GM13976 (cell line): ENCODE data around the gene PAXX.
A peak's percentile ranks its signal among the peaks of the same experiment; 100 is the strongest.

Source experiments
- DNase-seq: peaks from one replicate; pipeline ENCODE4 v3.0.0; 2012; ENCODE audit warnings: low spot score
- in situ Hi-C: fragments of 300-500 bp; cut with MboI; formaldehyde crosslinking; loops from one replicate; pipeline ENCODE4 v1.12.0; 2022; ENCODE audit warnings: low sequenced_read_pairs, mixed read lengths, inconsistent platforms; ENCODE audit not compliant: unreplicated experiment
- TF ChIP-seq, protein P1 (sequence below): IDR thresholded peaks from 2 replicates; pipeline ENCODE4 v1.5.1; 2012; ENCODE audit warnings: borderline replicate concordance, mild to moderate bottlenecking; ENCODE audit not compliant: insufficient read depth; ENCODE audit errors: extremely low read depth, missing control alignments, control extremely low read depth

The PAXX gene

DNA sequence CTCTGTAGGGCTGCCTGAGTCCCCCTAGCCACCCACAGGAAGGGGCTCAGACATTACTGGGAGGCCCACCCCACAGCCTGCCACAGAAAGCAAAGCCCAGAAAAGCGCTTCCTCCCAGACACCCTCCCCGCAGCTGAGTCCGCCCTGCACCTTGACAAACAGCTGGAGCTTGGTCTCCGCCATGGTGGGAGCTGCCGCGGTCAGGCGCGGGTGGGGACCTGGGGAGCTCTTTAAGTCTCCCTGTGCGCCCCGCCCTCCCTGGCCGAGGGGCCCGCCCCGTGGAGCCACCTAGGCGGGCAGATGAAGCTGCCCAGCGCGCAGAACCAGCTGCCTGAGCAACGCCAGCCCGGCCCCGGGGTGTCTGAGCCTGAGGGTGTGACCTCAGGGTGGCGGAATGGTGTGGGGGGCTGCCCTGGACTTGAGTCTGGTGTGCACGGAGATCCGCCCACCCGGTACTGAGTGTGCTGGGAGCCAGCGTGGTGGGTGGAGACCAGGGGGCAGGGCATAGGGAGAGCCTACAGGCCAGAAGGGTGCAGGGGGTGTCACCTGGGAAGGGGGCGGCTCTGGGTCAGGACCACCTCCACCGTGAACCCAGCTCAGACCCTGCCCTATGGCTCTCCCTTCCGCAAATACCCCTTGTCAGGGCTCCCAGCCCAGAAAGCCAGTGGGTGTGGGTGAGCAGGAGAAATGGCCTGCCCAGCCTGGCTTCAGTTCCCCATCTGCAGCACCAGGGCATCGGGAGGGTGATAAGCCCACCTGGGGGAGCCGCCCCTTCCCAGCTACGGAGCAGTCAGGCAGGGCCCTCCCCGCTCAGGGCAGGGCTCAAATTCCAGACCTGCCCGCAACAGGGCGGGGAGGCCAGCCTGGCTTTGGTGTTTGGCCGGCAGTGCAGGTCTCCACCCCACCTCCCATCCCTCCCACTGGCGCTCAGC, 4.4 kb downstream of the PAXX start, which contains the start of gene CLIC3:
Gene CLIC3, minus strand, starts transcription at position 208 of the 932 bp plus-strand sequence. Its CDS starts 25 bp downstream, at position 183.
- in situ Hi-C loops: no loop called here
- DNase-seq: no peak
- TF ChIP-seq, protein P1, sequence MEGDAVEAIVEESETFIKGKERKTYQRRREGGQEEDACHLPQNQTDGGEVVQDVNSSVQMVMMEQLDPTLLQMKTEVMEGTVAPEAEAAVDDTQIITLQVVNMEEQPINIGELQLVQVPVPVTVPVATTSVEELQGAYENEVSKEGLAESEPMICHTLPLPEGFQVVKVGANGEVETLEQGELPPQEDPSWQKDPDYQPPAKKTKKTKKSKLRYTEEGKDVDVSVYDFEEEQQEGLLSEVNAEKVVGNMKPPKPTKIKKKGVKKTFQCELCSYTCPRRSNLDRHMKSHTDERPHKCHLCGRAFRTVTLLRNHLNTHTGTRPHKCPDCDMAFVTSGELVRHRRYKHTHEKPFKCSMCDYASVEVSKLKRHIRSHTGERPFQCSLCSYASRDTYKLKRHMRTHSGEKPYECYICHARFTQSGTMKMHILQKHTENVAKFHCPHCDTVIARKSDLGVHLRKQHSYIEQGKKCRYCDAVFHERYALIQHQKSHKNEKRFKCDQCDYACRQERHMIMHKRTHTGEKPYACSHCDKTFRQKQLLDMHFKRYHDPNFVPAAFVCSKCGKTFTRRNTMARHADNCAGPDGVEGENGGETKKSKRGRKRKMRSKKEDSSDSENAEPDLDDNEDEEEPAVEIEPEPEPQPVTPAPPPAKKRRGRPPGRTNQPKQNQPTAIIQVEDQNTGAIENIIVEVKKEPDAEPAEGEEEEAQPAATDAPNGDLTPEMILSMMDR: no peak

DNA sequence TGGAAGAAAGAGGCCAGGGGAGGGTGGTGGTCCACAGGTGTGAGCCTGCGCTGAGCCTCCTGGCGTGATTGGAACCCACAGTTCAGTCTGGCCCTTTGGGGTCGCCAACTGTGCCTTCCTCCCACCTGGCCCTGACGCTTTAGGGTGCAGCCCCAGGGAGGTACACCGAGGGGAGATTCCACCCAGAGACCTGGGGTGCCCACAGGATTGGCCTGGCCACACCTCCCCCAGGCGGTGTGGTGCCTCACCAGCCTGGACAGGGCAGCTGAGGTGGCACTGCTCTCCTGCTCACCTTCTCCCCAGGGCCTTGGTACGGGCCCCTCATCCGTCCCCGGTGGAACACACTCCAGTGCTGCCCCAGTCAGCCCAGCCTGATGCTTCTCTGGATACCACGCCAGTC, 5.1 kb downstream of the PAXX start:
- DNase-seq: no peak
- in situ Hi-C loops: no loop called here
- TF ChIP-seq, protein P1: no peak

DNA sequence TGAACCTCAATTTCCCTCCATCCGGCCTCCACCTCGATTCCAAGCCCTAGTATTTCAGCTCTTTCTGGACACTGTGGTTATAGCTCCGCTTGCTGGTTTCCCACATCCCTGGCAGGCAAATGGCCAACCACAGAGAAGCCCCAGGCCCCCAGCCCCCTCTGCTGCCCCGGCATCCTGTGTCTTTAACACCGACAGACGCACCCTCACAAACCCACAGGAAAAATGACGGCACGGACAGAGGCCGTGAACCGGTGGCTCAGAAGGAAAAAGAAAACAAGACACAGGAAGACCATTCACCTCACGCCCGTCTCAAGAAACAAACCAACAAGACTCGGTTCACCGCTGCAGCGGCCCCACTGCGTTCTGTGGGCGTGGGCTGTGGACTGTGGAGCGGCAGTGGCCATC, 5.6 kb downstream of the PAXX start:
- DNase-seq: no peak
- in situ Hi-C loops: no loop called here
- TF ChIP-seq, protein P1: no peak

DNA sequence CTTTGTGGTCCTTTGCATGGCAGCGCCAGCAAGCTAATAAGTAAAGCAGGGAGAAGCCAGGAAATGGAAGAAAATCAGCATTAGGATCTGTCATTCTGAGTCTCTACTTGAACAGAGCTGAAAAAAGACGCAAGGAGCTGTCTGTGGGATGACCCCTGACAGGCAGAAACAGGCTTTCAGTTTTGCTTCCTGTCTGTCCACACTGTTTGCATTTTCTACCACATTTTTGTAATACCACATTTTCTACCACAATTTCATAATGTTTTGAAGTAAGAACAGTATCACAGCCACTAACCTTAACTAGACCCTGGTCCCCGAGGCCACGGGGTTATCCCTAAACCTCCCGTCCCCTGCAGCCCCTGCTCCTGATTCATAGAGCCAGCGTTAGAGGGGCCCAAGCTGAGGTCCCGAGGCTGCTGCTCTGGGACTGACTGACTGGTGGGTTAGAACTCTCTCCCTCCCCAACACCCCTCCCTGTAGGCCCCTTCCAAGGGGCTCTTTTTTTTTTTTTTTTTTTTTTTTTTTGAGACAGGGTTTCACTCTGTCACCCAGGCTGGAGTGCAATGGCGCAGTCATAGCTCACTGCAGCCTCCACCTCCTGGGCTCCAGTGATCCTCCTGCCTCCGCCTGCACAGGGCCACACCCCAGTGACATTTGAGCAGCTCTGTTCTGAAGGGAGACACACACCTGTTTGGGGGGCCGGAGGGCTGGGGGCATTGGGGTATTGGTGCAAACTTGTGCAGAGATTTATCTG, 8.1 kb downstream of the PAXX start:
- in situ Hi-C loops: no loop called here
- TF ChIP-seq, protein P1: no peak
- DNase-seq: peak; percentile 86

DNA sequence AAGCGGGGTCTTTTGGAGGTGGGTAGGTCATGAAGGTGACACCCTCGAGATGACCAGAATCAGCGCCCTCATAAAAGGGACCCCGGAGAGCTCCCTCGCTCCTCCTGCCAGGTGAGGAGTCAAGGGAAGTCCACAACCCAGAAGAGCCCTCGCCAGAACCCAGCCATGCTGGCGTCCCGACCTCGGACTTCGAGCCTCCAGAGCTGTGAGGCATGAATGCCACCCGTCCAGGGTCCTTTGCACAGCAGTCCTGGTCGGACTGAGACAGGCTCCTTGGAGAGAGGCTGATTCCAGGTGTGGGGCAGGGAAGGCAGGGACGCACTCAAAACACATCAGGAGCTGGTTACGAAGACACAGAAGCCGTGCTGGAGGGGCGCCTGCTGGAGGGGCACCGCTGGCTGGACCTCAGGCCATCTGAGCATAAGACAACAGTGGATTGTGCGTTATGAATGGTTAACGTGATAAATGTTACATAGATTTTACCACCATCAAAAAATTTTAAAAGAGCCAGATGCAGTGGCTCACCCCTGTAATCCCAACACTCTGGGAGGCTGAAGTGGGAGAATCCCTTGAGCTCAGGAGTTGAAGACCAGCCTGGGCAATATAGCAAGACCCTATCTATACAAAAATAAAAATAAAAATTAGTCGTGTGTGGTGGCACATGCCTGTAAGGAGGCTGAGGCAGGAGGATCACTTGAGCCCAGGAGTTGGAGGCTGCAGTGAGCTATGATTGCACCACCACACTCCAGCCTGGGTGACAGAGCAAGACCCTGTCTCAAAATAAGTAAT, 9.8 kb downstream of the PAXX start:
- in situ Hi-C loops: no loop called here
- TF ChIP-seq, protein P1: no peak
- DNase-seq: no peak

DNA sequence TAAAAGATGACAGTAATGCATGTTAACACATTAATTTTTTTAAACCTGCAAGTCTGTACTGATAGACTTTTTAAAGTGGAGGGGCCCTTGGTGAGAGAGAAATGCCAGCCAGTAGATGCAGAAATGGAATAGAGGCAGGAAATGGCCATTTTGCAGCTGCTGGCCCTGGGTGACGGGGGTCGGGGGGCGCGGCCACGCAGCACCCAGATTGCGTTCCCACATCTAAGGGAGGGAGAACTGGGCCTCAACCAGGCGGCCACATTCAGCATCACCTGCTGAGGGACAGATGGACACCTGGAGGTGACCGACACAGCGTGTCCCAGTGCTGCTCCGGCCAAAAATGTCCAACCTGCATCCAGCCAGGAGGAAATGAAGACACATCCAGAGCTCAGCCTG, 10.4 kb downstream of the PAXX start:
- no peak for DNase-seq
- in situ Hi-C loops: no loop called here
- TF ChIP-seq, protein P1: no peak
